Dermis microvascular lymphatic vessel endothelial cell (primary cell): Measurements from ENCODE around the gene GOLGA8M. TPM values are rescaled to one million over a fixed set of nuclear protein-coding genes. Genes with fewer than 3 reads are reported as not detected.
"Not testable (repeated sequence)": the region's sequence is repeated elsewhere in the genome, so short reads cannot be mapped to it uniquely, and the experiment has no call there.

ENCODE experiments used
- DNase-seq, 2 donors: peaks; one replicate each; pipeline versions ENCODE4 v3.0.0 to v3.0.0-alpha.2; 2010; ENCODE audit warnings: low read depth in 2 of 2
- total RNA-seq: library from RNA; depleted of rRNA; stranded (reverse); fragments of >200 nt; gene quantifications from 2 replicates; pipeline ENCODE4 v1.2.1, GENCODE V29; 2014

GOLGA8M gene
- total RNA-seq, result 0.26 and 3.0 TPM in 2 replicates

DNA sequence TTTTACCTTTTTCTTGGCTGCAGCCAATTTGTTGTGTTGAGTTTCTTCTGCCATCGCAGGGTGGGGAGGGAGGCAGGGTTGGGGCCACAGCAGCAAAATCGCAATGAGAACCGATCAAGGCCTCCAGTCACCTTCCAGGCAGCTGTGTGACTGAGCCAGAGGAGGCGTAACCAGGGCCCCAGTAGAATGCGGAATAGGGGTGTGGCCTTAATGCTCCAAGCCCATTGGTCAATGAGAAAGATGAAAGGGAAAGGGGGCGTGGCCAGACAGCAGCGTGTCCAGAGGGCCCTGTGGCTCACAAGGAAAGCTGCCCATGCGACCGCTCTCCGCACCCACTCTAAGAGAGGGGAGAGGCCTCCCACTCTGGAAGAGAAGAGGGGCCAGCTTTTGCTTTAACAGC, at the start of gene GOLGA8M:
TSS of gene GOLGA8M (minus strand) at position 152 of the 400 bp plus-strand sequence. CDS start at position 54, 98 bp downstream.
- DNase-seq, result not testable (repeated sequence)

DNA sequence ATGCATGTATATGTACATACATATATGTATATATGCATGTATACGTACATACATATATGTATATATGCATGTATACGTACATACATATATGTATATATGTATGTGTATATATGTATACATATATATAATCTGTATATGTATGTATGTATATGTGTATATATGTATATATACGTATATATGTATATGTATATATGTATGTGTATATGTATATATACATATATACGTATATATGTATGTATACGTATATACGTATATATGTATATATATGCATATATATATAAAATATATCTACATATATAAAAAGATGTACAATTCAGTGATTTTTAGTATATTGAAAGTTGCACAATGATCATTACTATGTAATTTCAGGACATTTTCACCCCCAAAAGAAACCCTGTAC, 30.7 kb upstream of the GOLGA8M start:
- DNase-seq, result not testable (repeated sequence)

DNA sequence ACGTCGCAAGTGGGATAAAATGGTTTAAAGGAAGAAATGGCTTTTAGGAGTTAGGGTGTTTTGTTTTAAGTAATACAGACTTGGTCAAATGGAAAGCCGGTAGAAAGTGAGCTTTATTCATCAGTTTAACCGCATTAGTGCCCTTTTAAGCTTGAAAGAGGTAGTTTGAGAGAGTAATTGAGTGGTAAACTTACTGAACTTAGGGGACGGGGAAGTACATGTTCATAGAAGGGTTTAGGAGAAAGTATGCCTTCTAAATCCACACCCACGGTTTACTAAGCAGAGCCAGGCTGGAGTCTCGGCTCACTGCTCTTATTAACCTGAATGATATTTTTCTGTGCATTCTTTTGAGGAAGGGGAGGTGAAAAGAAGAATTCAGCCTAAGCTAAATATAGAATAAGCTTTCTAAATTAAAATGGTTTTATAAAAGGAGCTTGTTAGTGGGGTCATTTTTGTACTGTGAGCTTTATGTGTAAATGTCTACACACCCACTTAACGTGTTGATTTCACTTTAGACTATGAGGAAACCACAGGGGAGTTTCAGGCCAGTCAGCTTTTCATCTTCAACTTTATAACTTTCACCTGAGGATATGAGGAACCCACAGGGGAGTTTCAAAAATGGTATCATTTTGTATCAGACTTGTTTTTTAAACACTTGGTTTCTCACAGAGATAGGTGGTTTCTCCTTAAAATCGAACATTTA, 26.5 kb upstream of the GOLGA8M start:
- DNase-seq, result not testable (repeated sequence)

GRCh38 chr15:28738200-28738561, 26.0 kb upstream of the GOLGA8M start:
- not testable (repeated sequence) for DNase-seq

- peak in 1 of 2 donors; percentile 41 for DNase-seq
Measured at GRCh38 chr15:28737521-28738199, 25.4 kb upstream of the GOLGA8M start.

DNA sequence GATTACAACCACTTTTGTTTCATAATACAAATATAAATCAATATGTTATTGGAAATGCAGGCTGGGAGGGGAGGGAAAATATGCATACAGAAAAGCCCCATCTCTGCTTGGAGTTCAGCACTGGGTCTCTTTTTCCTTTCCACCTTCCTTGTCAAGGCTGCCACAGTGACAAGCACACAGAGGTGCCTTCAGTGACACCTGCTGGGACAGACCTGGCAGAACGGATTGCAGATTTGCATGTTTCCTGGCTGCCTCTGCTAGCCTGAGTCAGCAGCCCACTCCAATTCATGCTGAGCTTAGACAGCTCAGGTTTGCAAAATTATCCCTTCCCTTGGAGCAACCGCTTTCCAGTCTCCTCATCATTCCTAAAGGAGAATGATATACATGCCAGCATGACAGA, 15.8 kb upstream of the GOLGA8M start:
- DNase-seq, result peak; percentile 42

- not testable (repeated sequence) for DNase-seq
Measured at GRCh38 chr15:28727026-28727425, 14.8 kb upstream of the GOLGA8M start.

GRCh38 chr15:28726102-28726501, 13.9 kb upstream of the GOLGA8M start:
- no peak for DNase-seq

GRCh38 chr15:28725556-28725955, 13.3 kb upstream of the GOLGA8M start:
- DNase-seq, result no peak

- DNase-seq, result not testable (repeated sequence)
Measured at GRCh38 chr15:28723986-28724385, 11.8 kb upstream of the GOLGA8M start.

DNA sequence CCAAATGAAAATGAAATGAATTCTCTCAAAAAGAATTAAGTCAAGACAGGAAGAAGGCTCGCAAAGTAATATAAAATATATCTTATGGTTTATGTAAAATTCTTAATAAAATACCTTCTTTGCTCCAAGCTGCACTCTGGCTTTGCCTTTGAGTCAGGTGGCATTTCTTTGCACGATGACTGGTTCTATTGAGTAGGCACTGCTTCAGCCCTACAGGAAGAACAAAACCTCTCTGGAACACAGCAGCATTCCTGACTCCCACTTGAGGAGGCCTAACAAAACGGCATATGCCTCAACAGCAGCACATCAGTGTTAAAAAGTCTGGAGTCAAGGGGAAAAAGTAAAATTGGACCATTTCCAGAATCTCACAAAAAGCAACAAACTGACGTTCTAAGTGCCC, 7.4 kb upstream of the GOLGA8M start:
- DNase-seq, result not testable (repeated sequence)

DNA sequence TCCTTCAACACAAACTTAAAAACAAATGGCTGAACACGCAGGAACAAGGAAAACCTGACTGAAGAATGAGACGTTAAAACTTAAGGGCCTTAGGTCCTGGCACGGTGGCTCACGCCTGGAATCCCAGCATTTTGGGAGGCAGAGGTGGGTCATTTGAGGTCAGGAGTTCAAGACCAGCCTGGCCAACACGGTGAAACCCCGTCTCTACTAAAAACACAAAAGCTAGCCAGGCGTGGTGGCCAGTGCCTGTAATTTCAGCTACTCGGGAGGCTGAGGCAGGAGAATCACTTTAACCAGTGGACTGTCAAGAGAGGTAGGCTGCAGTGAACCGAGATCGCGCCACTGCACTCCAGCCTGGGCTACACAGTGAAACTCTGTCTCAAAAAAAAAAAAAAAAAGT, 6.4 kb upstream of the GOLGA8M start:
- not testable (repeated sequence) for DNase-seq

- DNase-seq, result not testable (repeated sequence)
Measured at GRCh38 chr15:28714176-28714575, 2.0 kb upstream of the GOLGA8M start.

DNA sequence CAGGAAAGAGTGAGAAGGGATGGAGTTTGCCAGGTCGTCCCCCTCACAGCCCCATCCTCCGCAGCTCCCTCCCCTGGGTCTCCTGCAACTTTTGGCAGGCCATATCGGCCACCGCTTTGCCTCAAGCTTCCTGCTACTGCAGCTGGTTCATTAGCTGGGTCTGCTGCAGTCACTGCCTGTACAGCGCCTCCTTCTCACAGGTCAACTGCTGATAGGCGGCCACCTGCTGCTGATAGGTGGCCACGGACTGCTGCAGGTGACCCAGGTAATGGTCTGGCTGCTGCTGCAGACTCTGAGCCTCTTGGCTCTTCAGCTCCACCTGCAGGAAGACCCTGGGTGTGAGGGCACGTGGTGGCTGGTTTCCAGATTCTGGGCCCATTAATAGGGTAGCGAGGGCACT, 8.3 kb downstream of the GOLGA8M start:
- not testable (repeated sequence) for DNase-seq

DNA sequence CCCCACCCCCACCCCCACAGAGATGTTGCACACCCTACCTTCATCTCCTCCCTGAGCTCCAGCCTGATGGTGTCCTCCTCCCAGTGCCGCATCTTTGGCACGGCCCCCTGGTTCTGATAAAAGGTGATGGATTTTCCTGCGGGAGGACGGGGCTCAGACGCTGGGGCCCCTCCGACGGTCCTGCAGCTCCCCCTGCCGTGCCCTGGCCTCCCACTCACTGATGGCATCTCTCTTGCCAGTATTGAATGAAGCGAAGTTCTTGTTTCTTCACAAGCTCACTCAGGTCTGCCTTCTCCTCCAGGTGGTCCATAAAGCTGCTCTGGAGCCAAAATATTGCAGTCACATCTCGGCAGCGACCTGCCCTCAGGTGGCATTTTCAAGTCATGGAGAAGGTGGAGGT, 9.8 kb downstream of the GOLGA8M start:
- not testable (repeated sequence) for DNase-seq

GRCh38 chr15:28694006-28694751, 18.0 kb downstream of the GOLGA8M start:
- DNase-seq, result not testable (repeated sequence)

DNA sequence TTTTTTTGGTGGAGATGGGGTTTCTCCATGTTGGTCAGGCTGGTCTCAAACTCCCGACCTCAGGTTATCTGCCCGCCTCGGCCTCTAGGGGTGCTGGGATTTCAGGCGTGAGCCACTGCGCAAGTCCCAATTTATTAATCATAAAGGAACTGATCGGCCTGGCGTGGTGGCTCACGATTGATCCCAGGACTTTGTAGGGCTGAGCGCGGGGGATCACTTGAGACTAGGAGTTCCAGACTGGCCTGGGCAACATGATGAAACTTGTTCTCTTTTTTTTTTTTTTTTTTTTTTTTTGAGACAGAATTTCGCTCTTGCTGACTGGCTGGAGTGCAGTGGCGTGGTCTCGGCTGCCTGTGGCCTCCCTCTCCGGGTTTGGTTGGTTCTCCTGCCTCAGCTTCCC, 19.2 kb downstream of the GOLGA8M start:
- not testable (repeated sequence) for DNase-seq

- not testable (repeated sequence) for DNase-seq
Measured at GRCh38 chr15:28673533-28673932, 38.7 kb downstream of the GOLGA8M start.

DNA sequence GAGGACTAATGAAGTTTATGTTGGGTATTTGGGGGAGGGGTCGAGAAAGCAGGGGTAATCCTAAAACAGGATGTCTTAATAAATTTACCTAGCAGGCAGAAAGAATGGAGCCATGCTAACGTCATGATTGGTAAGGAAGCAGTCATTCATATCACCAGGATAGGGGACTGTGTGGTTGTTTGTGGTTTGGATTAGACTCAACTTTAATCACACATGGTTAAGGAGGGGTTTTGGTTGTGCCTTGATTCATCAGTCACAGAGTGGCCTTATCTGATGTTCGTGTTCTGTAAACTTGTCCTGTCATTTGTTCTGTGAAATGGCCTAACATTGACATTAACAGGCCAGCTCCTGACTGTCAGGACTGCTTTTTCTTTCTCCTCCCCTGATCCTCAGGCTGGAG, 40.1 kb downstream of the GOLGA8M start:
- DNase-seq, result not testable (repeated sequence)

DNA sequence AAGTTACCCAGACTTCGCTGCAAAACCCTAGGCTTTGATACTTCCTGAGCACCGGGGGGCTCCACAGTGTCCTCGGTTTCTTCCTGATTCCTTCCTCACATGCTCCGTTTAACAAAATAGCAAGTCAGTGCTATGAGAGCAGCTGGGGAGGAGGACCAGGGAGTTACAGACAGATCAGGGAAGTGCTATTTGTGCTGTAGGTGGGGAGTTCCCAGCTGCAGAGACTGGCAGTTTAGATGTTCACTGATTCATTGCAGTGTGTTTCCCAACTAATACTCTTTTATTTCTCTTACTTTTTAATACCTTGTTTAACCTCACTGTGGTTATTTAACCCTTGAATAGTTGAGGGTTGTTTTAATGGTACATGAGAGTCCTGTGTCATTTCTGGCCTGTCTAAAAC, 45.8 kb downstream of the GOLGA8M start:
- not testable (repeated sequence) for DNase-seq

DNA sequence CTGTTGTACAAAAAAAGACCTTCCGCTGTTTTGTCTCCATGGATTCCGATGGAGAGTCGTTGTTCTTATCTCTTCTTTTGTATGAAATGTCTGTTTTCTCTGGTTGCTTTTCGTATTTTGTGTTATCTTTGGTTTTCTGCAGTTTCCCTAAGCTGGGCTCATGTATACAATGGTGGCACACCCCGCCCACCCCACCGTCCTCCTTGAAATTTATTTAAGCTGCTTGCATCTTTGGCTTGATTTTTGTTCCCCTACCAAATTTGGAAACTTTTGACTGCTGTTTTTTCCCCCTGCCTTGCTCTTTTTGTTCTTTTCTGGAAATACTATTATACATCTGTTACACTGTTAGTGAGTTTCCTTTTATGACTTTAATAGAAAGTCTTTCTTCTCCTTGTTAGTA, 47.6 kb downstream of the GOLGA8M start:
- not testable (repeated sequence) for DNase-seq

- not testable (repeated sequence) for DNase-seq
Measured at GRCh38 chr15:28663717-28664116, 48.5 kb downstream of the GOLGA8M start.
